Activated naive CD4-positive, alpha-beta T cell treated with anti-CD3 and anti-CD28 coated beads, Interleukin-2, amount 10 ng/mL, durations not matched to agents 7 days and 5 days (primary cell): Measurements from ENCODE around the gene C11orf54.

Experiments
- CTCF ChIA-PET: fragments of 350-600 bp; sonication (Branson Sonifier 250); formaldehyde crosslinking; loops from one replicate; lab custom pipeline; 2021; ENCODE audit warnings: antibody characterized with exemption; lab: Charles Lee
- DNase-seq: peaks from one replicate; pipeline ENCODE4 v3.0.0-alpha.2; 2020
- H3K27ac Mint-ChIP-seq: one replicate; pipeline ENCODE4 v1.8.0; 2021; ENCODE audit warnings: mild to moderate bottlenecking, moderate library complexity, mixed read lengths
- H3K27me3 Mint-ChIP-seq: one replicate; pipeline ENCODE4 v1.8.0; 2021; ENCODE audit warnings: mild to moderate bottlenecking, mixed read lengths
- H3K36me3 Mint-ChIP-seq: one replicate; pipeline ENCODE4 v1.8.0; 2021; ENCODE audit warnings: mixed read lengths
- H3K4me1 Mint-ChIP-seq: one replicate; pipeline ENCODE4 v1.8.0; 2021; ENCODE audit warnings: mixed read lengths
- H3K4me3 Mint-ChIP-seq: one replicate; pipeline ENCODE4 v1.8.0; 2021; ENCODE audit warnings: mild to moderate bottlenecking, moderate library complexity, mixed read lengths
- H3K9me3 Mint-ChIP-seq: one replicate; pipeline ENCODE4 v1.8.0; 2021; ENCODE audit warnings: mixed read lengths

The C11orf54 gene

DNA sequence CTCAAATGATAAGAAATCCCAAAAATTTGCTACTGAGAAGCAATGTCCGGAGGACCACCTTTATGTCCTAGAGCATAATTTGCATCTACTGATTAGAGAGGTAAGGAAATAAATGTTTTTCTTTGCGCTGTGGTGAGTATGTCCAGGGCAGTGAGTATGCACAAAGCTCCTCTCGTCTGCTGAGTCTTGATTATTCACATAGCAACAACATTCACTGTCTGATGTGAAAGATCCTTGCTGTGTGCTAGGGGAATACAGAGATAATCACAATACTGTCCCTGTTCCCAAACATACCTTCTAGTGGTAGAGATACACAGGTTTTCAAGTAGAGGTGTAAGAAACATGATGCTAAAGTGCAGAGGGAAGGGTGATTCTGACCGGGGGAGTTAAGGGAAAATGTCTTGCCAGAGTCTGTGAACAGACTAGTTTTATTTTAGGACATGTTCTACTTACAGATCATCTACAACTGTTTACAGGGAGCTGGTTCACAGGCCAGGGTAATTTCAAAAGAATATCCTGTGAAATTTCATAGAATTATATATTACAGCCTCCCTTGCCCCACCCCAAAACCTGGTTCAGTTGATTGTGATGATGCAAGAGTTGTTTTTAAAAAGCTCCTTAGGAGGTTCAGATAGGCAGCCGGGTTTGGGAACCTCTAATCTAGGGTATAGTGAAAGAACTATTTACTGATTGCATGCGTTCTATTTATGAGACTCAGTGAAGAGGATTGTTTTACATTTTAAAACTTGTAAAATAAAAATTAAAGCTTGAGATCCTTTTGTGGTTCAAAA, 55.2 kb downstream of the C11orf54 start:
- no peak for DNase-seq
- Mint-ChIP-seq H3K9me3 (no peaks in the 10 kb centered on the region), H3K27ac (no peak overlapping the region), H3K4me1 (peaks cover 2% of the 10 kb centered on the region), H3K36me3 (peaks cover 53% of the 10 kb centered on the region), H3K27me3 (no peaks in the 10 kb centered on the region), H3K4me3 (no peak overlapping the region)
- CTCF ChIA-PET, result no interaction called here

DNA sequence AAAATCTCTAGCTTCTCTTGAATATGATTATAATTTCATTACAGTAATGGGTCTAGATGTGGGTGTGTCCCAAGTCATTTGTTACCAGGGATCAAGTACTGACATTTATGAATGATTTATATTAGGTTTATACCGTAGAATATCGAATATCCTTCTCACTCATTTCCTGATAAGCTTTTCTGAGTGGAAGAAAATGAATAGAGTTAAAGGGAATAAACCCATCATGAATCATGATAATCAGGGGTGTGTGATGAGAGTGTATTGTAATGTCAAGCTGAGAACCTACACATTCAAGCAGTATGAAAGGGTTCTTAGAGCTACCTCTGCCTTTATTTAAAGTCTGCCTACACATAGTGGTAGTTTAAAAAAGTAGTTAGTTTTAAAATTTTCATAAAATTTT, 59.9 kb downstream of the C11orf54 start:
- no peak for DNase-seq
- H3K4me3 Mint-ChIP-seq, result no peak overlapping the region
- CTCF ChIA-PET, result interaction anchor here (0.7 kb wide), 1 partner anchor 460 kb away, joined by 3 read pairs; no protein-coding TSS in a partner anchor
- H3K9me3 Mint-ChIP-seq, result no peaks in the 10 kb centered on the region
- H3K36me3 Mint-ChIP-seq, result peaks cover 53% of the 10 kb centered on the region
- H3K4me1 Mint-ChIP-seq, result peaks cover 2% of the 10 kb centered on the region
- H3K27ac Mint-ChIP-seq, result no peak overlapping the region
- H3K27me3 Mint-ChIP-seq, result no peaks in the 10 kb centered on the region

DNA sequence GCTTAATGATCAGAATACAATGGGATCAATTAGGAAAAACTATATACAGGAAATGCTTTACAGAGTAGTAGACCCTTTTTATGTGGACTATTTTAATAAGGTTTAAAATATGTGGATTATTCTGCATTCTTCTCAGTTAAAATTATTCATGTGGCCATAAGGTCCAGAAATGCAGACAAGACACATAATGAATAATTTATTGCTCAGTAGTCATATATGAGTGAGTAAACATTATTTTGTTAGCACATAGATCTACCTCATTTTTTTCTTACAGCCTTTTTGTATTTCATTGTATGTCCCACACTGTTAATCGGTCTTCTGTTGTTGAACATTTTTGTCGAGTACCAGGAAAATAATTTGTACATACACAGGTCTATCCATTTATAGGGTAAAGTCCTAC, 63.4 kb downstream of the C11orf54 start:
- Mint-ChIP-seq H3K27me3 (no peaks in the 10 kb centered on the region), H3K4me3 (no peak overlapping the region), H3K4me1 (no peaks in the 10 kb centered on the region), H3K27ac (no peak overlapping the region), H3K36me3 (peaks cover 58% of the 10 kb centered on the region), H3K9me3 (no peaks in the 10 kb centered on the region)
- CTCF ChIA-PET, result no interaction called here
- no peak for DNase-seq

DNA sequence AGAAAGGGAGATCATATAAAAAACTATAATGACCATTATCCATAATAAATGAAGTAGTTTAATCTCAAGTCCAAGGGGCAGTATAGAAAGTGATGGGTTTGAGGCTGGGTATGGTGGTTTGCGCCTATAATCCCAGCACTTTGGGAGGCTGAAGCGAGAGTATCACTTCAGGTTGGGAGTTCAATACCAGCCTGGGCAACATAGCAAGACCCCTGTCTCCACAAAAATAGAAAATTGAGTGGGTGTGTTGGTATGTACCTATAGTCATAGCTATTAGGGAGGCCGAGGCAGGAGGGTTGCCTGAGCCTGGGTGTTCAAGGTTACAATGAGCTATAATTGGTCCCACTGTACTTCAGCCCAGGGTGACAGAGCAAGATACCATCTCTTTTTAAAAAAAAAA, 66.5 kb downstream of the C11orf54 start:
- CTCF ChIA-PET, result no interaction called here
- DNase-seq, result no peak
- no peak overlapping the region for H3K27ac Mint-ChIP-seq
- no peaks in the 10 kb centered on the region for H3K27me3 Mint-ChIP-seq
- H3K36me3 Mint-ChIP-seq, result peaks cover 62% of the 10 kb centered on the region
- no peak overlapping the region for H3K4me3 Mint-ChIP-seq
- no peaks in the 10 kb centered on the region for H3K9me3 Mint-ChIP-seq
- H3K4me1 Mint-ChIP-seq, result no peaks in the 10 kb centered on the region

DNA sequence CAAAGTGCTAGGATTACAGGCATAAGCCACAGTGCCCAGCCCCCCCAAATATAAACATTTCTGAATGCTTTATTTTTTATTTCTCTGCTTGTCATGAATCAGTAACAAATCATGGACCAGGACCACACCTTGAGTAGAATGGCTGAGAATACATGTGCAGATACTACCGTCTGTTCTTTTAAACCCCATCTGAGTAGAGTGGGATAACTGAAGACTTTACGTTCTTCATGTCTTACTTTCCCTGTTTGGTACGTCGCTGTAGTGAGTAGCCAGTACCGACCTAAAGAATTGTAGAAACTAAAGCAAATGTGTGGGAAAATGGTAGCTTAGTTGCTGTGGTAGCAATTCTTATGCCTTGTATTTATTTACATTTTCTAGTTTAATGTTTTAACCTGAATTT, 72.5 kb downstream of the C11orf54 start:
- no peak overlapping the region for H3K4me3 Mint-ChIP-seq
- H3K27me3 Mint-ChIP-seq, result no peaks in the 10 kb centered on the region
- H3K9me3 Mint-ChIP-seq, result no peaks in the 10 kb centered on the region
- no peaks in the 10 kb centered on the region for H3K4me1 Mint-ChIP-seq
- H3K27ac Mint-ChIP-seq, result no peak overlapping the region
- no peak for DNase-seq
- peaks cover 45% of the 10 kb centered on the region for H3K36me3 Mint-ChIP-seq
- CTCF ChIA-PET, result no interaction called here
